Chondrocyte (in vitro differentiated cells): ENCODE measurements around the gene ARHGAP12. TPM values are rescaled to one million over a fixed set of nuclear protein-coding genes. Genes with fewer than 3 reads are reported as not detected.
"Not testable (repeated sequence)": the region's sequence is repeated elsewhere in the genome, so short reads cannot be mapped to it uniquely, and the experiment has no call there.

Source experiments
- DNase-seq: peaks from one replicate; pipeline ENCODE4 v3.0.0; 2021; ENCODE audit warnings: mixed read lengths, low spot score
- H3K27ac Mint-ChIP-seq: one replicate; pipeline ENCODE4 v1.8.0; 2021; ENCODE audit warnings: mild to moderate bottlenecking, moderate library complexity, mixed read lengths; ENCODE audit not compliant: unreplicated experiment
- H3K27me3 Mint-ChIP-seq: 2 replicates; pipeline ENCODE4 v1.8.0; 2021; ENCODE audit warnings: low read depth, mixed read lengths
- H3K36me3 Mint-ChIP-seq: 2 replicates; pipeline ENCODE4 v1.8.0; 2021; ENCODE audit warnings: low read depth, mixed read lengths
- H3K4me1 Mint-ChIP-seq: 2 replicates; pipeline ENCODE4 v1.8.0; 2021; ENCODE audit warnings: low read depth, mild to moderate bottlenecking, mixed read lengths
- H3K4me3 Mint-ChIP-seq: one replicate; pipeline ENCODE4 v1.8.0; 2021; ENCODE audit warnings: mild to moderate bottlenecking, moderate library complexity, mixed read lengths; ENCODE audit not compliant: unreplicated experiment
- H3K9me3 Mint-ChIP-seq: 2 replicates; pipeline ENCODE4 v1.8.0; 2021; ENCODE audit warnings: low read depth, mixed read lengths
- CTCF ChIP-seq: fragments of 200-600 bp; sonication (generic); IDR thresholded peaks from 2 replicates; pipeline ENCODE4 v1.5.0; 2021; ENCODE audit warnings: antibody characterized with exemption, mild to moderate bottlenecking, moderate library complexity
- total RNA-seq: library from RNA; stranded (reverse); gene quantifications from 3 replicates; pipeline ENCODE4 v1.2.1, GENCODE V29; 2021

ARHGAP12 gene
- total RNA-seq, 1 donor from 2014 or later = 18.1 TPM

- H3K4me1 Mint-ChIP-seq = peaks cover 42% of the 10 kb centered on the region
- H3K27ac Mint-ChIP-seq = peak overlapping the region; percentile 57
- H3K36me3 Mint-ChIP-seq = no peaks in the 10 kb centered on the region
- H3K27me3 Mint-ChIP-seq = no peaks in the 10 kb centered on the region
- H3K4me3 Mint-ChIP-seq = no peak overlapping the region
- TF ChIP-seq CTCF = no peak
- no peak for DNase-seq
- H3K9me3 Mint-ChIP-seq = no peaks in the 10 kb centered on the region
These were observed 157.2 kb downstream of the ARHGAP12 start for GRCh38 chr10:31771331-31771831.

GRCh38 chr10:31770307-31770902 is 158.2 kb downstream of the ARHGAP12 start:
- peak; percentile 77 for TF ChIP-seq CTCF
- H3K9me3 Mint-ChIP-seq = no peaks in the 10 kb centered on the region

GRCh38 chr10:31769564-31769963 is 159.1 kb downstream of the ARHGAP12 start:
- Mint-ChIP-seq H3K36me3 (no peaks in the 10 kb centered on the region), H3K27me3 (no peaks in the 10 kb centered on the region), H3K4me3 (no peak overlapping the region), H3K27ac (peak overlapping the region; percentile 96), H3K9me3 (peaks cover under 1% of the 10 kb centered on the region), H3K4me1 (peaks cover 38% of the 10 kb centered on the region)
- no peak for TF ChIP-seq CTCF
- no peak for DNase-seq

More at GRCh38 chr10:31770307-31770902, 158.2 kb downstream of the ARHGAP12 start:
- no peaks in the 10 kb centered on the region for H3K36me3 Mint-ChIP-seq
- no peak overlapping the region for H3K4me3 Mint-ChIP-seq
- H3K27ac Mint-ChIP-seq = peak overlapping the region; percentile 96
- H3K27me3 Mint-ChIP-seq = no peaks in the 10 kb centered on the region
- DNase-seq = no peak
- H3K4me1 Mint-ChIP-seq = peaks cover 42% of the 10 kb centered on the region

- H3K36me3 Mint-ChIP-seq, H3K4me3 Mint-ChIP-seq, H3K9me3 Mint-ChIP-seq, H3K27me3 Mint-ChIP-seq, DNase-seq: not testable (repeated sequence)
- H3K4me1 Mint-ChIP-seq = peaks cover 31% of the 10 kb centered on the region
- H3K27ac Mint-ChIP-seq = peak overlapping the region; percentile 96
These were observed 159.7 kb downstream of the ARHGAP12 start for GRCh38 chr10:31768935-31769334.

GRCh38 chr10:31768467-31768866 is 160.2 kb downstream of the ARHGAP12 start:
- no peak overlapping the region for H3K4me3 Mint-ChIP-seq
- H3K36me3 Mint-ChIP-seq = no peaks in the 10 kb centered on the region
- peaks cover 30% of the 10 kb centered on the region for H3K4me1 Mint-ChIP-seq
- peaks cover 2% of the 10 kb centered on the region for H3K9me3 Mint-ChIP-seq
- peak overlapping the region; percentile 96 for H3K27ac Mint-ChIP-seq
- no peaks in the 10 kb centered on the region for H3K27me3 Mint-ChIP-seq
- TF ChIP-seq CTCF = no peak
- DNase-seq = no peak

- DNase-seq = no peak
- no peaks in the 10 kb centered on the region for H3K36me3 Mint-ChIP-seq
- no peaks in the 10 kb centered on the region for H3K27me3 Mint-ChIP-seq
- no peak for TF ChIP-seq CTCF
- no peak overlapping the region for H3K4me3 Mint-ChIP-seq
- H3K27ac Mint-ChIP-seq = no peak overlapping the region
- peaks cover 2% of the 10 kb centered on the region for H3K9me3 Mint-ChIP-seq
- H3K4me1 Mint-ChIP-seq = peaks cover 32% of the 10 kb centered on the region
These were observed 163.1 kb downstream of the ARHGAP12 start for GRCh38 chr10:31765541-31765940.
